ENCODE results near the gene ARTN.

DNA sequence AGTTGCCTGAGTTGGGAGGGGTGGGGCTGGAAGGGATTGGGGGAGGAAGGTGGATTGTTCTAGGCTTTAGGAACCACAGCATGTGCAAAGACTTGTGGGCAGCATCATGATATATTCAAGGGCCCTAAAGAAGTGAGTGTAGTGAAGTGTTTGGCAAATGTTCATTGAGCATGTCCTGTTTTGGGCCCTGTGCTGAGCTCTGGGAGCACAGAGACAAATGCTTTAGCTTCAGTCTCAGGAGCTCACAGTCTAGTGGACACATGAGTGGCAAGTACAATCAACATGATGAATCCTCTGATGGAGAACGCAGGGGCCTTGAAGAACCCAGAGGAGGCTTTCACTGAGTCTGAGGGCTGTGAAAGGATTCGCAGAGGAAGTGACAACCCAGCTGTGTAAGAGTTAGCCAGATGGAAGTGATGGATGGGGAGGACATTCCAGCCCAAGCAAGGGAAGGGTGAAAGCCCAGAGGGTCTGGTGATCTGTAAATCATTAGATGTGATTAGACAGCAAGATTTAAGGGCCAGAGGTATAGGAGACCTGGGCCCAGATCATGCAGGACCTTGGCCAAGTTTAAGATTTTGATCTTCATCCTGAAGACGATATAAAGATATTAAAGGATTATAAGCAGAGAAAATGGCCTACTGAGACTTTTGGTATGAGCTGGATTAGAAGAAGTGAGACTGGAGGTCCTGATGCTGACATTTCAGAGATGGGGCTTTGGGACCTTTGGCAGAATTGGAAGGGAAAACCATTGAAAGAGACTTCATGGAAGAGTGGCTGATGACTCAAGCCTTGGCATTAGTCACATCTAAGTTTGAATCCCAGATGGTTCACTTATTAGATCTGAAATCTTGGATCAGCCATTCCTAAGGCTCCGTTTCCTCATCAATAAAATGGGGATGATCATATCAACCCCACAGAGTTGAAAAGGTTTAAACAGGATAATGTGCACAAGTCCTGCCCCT is 17.7 kb downstream of the ARTN start:
- TF ChIP-seq EZH2 (IDR thresholded peaks at IDR 0.05; ENCODE audit: borderline replicate concordance, low read length): no peak
- TF ChIP-seq, protein P1, sequence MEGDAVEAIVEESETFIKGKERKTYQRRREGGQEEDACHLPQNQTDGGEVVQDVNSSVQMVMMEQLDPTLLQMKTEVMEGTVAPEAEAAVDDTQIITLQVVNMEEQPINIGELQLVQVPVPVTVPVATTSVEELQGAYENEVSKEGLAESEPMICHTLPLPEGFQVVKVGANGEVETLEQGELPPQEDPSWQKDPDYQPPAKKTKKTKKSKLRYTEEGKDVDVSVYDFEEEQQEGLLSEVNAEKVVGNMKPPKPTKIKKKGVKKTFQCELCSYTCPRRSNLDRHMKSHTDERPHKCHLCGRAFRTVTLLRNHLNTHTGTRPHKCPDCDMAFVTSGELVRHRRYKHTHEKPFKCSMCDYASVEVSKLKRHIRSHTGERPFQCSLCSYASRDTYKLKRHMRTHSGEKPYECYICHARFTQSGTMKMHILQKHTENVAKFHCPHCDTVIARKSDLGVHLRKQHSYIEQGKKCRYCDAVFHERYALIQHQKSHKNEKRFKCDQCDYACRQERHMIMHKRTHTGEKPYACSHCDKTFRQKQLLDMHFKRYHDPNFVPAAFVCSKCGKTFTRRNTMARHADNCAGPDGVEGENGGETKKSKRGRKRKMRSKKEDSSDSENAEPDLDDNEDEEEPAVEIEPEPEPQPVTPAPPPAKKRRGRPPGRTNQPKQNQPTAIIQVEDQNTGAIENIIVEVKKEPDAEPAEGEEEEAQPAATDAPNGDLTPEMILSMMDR (IDR thresholded peaks at IDR 0.05; ENCODE audit: low read length): no peak
